Natural killer cell (primary cell): ENCODE data around the gene LRCH1. TPM values are rescaled to one million over a fixed set of nuclear protein-coding genes. Genes with fewer than 3 reads are reported as not detected.

Experiments
- ATAC-seq, 3 donors: fragments of 150-1000 bp in 2 of 3; fragments of 200-7000 bp in 1 of 3; cut with Tn5 transposase; 1 replicate in 1 of 3; 2 replicates in 2 of 3; pipeline ENCODE4 v1.10.0; 2021; ENCODE audit warnings: mild to moderate bottlenecking in 2 of 3, moderate library complexity in 2 of 3
- DNase-seq, 2 donors: peaks; one replicate each; pipeline versions ENCODE4 v3.0.0 to v3.0.0-alpha.2; 2013 to 2021; ENCODE audit warnings: mixed read lengths in 1 of 2
- H3K27ac ChIP-seq: one replicate; pipeline ENCODE4 v1.5.1; 2013; ENCODE audit warnings: mild to moderate bottlenecking, low read length
- H3K27me3 ChIP-seq: one replicate; pipeline ENCODE4 v1.6.1; 2013; ENCODE audit warnings: low read length; ENCODE audit not compliant: control insufficient read depth, insufficient read depth
- H3K36me3 ChIP-seq: one replicate; pipeline ENCODE4 v1.6.1; 2013; ENCODE audit warnings: low read length; ENCODE audit not compliant: control insufficient read depth, insufficient read depth
- H3K4me1 ChIP-seq: one replicate; pipeline ENCODE4 v1.6.1; 2013; ENCODE audit warnings: low read length; ENCODE audit not compliant: control insufficient read depth, insufficient read depth
- H3K4me3 ChIP-seq: one replicate; pipeline ENCODE4 v1.5.1; 2013; ENCODE audit warnings: low read length
- H3K9me3 ChIP-seq: one replicate; pipeline ENCODE4 v1.6.1; 2013; ENCODE audit warnings: low read length; ENCODE audit not compliant: control insufficient read depth, insufficient read depth
- H3K27ac Mint-ChIP-seq, 2 donors: one replicate each; pipeline ENCODE4 v1.8.0; 2022; ENCODE audit warnings: mild to moderate bottlenecking in 2 of 2, mixed read lengths in 2 of 2, moderate library complexity in 1 of 2
- H3K27me3 Mint-ChIP-seq, 2 donors: one replicate each; pipeline ENCODE4 v1.8.0; 2022; ENCODE audit warnings: low read depth in 2 of 2, mixed read lengths in 2 of 2
- H3K36me3 Mint-ChIP-seq: one replicate; pipeline ENCODE4 v1.8.0; 2022; ENCODE audit warnings: mixed read lengths
- H3K4me1 Mint-ChIP-seq, 2 donors: one replicate each; pipeline ENCODE4 v1.8.0; 2022; ENCODE audit warnings: mixed read lengths in 2 of 2
- H3K4me3 Mint-ChIP-seq: one replicate; pipeline ENCODE4 v1.8.0; 2022; ENCODE audit warnings: mild to moderate bottlenecking, moderate library complexity, mixed read lengths
- H3K9me3 Mint-ChIP-seq, 2 donors: one replicate each; pipeline ENCODE4 v1.8.0; 2022; ENCODE audit warnings: mixed read lengths in 2 of 2
- CTCF ChIP-seq: fragments of 200-600 bp; IDR thresholded peaks from one replicate; pipeline ENCODE4 v1.8.0; 2022; ENCODE audit warnings: antibody characterized with exemption
- WGBS: methylation state at CpG from one replicate; pipeline ENCODE4 v1.1.7; 2013; ENCODE audit warnings: missing lambda C conversion rate; ENCODE audit not compliant: insufficient coverage; 5-methylcytosine and 5-hydroxymethylcytosine counted together
- intact Hi-C: fragments of 100-400 bp; cut with micrococcal nuclease; formaldehyde crosslinking; loops from one replicate; pipeline ENCODE4 v1.14.2; 2022
- total RNA-seq, 4 donors: library from RNA; stranded (reverse); fragments of 120-200 nt in 1 of 4; gene quantifications; one replicate each; pipeline versions ENCODE4 v1.2.3 to v1.2.4, GENCODE V29; 2013 to 2022

The LRCH1 gene
- total RNA-seq: 10 to 100 TPM; 23.7 to 32.2 (median 29.6) TPM
- 27.3 TPM for total RNA-seq (2013)

GRCh38 chr13:46552889-46553520 lies at the start of gene LRCH1:
LRCH1 (plus strand) TSS chr13:46553170; CDS start chr13:46553397, 227 bp downstream.
- WGBS: under 1% methylated on average over 66 of the region's 66 CpGs
- peak within 1 kb of the TSS; percentile 92 for H3K4me3 ChIP-seq
- peak; percentile 79 to 90 (median 82) for ATAC-seq
- no peak for TF ChIP-seq CTCF
- H3K27me3 Mint-ChIP-seq: peaks cover 6 to 8% of the 10 kb centered on the region in 2 donors
- intact Hi-C loops: loop anchor here (1.0 to 10.0 kb wide), 2 partner anchors 115 to 378 kb away; no protein-coding TSS in a partner anchor
- H3K4me3 Mint-ChIP-seq: peak within 1 kb of the TSS; percentile 95
- H3K27ac Mint-ChIP-seq: peak within 1 kb of the TSS; percentile 93 to 94
- peak within 1 kb of the TSS; percentile 91 for H3K27ac ChIP-seq
- no peaks in the 10 kb centered on the region for H3K36me3 Mint-ChIP-seq
- peaks cover 37 to 48% of the 10 kb centered on the region in 2 donors for H3K4me1 Mint-ChIP-seq
- peak; percentile 67 to 90 for DNase-seq
- no peaks in the 10 kb centered on the region for H3K36me3 ChIP-seq
- H3K9me3 Mint-ChIP-seq: no peaks in the 10 kb centered on the region
- peaks cover 3% of the 10 kb centered on the region for H3K27me3 ChIP-seq
- H3K9me3 ChIP-seq: no peaks in the 10 kb centered on the region
- peaks cover 20% of the 10 kb centered on the region for H3K4me1 ChIP-seq

- H3K27ac ChIP-seq: no peak overlapping the region
- Mint-ChIP-seq H3K36me3 (no peaks in the 10 kb centered on the region), H3K9me3 (peaks cover 0 to 2% of the 10 kb centered on the region in 2 donors), H3K27me3 (peaks cover 9 to 17% of the 10 kb centered on the region in 2 donors), H3K4me3 (no peak overlapping the region), H3K4me1 (no peaks in the 10 kb centered on the region), H3K27ac (no peak overlapping the region)
- ATAC-seq (no peak), DNase-seq (no peak)
- no peak for TF ChIP-seq CTCF
- no peaks in the 10 kb centered on the region for H3K9me3 ChIP-seq
- no peak overlapping the region for H3K4me3 ChIP-seq
- 98% methylated on average over 2 of the region's 2 CpGs for WGBS
- peaks cover 2% of the 10 kb centered on the region for H3K27me3 ChIP-seq
- H3K4me1 ChIP-seq: no peaks in the 10 kb centered on the region
- intact Hi-C loops: no loop called here
- no peaks in the 10 kb centered on the region for H3K36me3 ChIP-seq
These were observed 48.9 kb upstream of the LRCH1 start for GRCh38 chr13:46504036-46504435.

- WGBS: no CpG with 5 or more reads among the region's 1 CpG
- DNase-seq: no peak
- Histone ChIP-seq H3K4me1 (no peaks in the 10 kb centered on the region), H3K9me3 (no peaks in the 10 kb centered on the region), H3K27me3 (no peaks in the 10 kb centered on the region), H3K27ac (no peak overlapping the region), H3K36me3 (no peaks in the 10 kb centered on the region), H3K4me3 (no peak overlapping the region)
- ATAC-seq: no peak
- Mint-ChIP-seq H3K36me3 (no peaks in the 10 kb centered on the region), H3K4me3 (no peak overlapping the region), H3K27me3 (peaks cover 9 to 14% of the 10 kb centered on the region in 2 donors), H3K27ac (no peak overlapping the region), H3K9me3 (peaks cover 0 to 2% of the 10 kb centered on the region in 2 donors), H3K4me1 (no peaks in the 10 kb centered on the region)
- intact Hi-C loops: no loop called here
- no peak for TF ChIP-seq CTCF
These were observed 45.0 kb upstream of the LRCH1 start for GRCh38 chr13:46507981-46508380.

- no peaks in the 10 kb centered on the region for H3K4me1 ChIP-seq
- H3K27ac ChIP-seq: no peak overlapping the region
- Mint-ChIP-seq H3K9me3 (peaks cover 0 to 2% of the 10 kb centered on the region in 2 donors), H3K27ac (no peak overlapping the region), H3K4me1 (no peaks in the 10 kb centered on the region), H3K27me3 (peaks cover 9 to 16% of the 10 kb centered on the region in 2 donors), H3K4me3 (no peak overlapping the region), H3K36me3 (no peaks in the 10 kb centered on the region)
- ATAC-seq (no peak), DNase-seq (no peak)
- 86% methylated on average over 3 of the region's 4 CpGs for WGBS
- H3K27me3 ChIP-seq: no peaks in the 10 kb centered on the region
- intact Hi-C loops: no loop called here
- H3K4me3 ChIP-seq: no peak overlapping the region
- H3K36me3 ChIP-seq: no peaks in the 10 kb centered on the region
- no peak for TF ChIP-seq CTCF
- no peaks in the 10 kb centered on the region for H3K9me3 ChIP-seq
These were observed 43.0 kb upstream of the LRCH1 start for GRCh38 chr13:46509981-46510380.
